ENCODE results near the gene BSPH1. TPM values are rescaled to one million over a fixed set of nuclear protein-coding genes. Genes with fewer than 3 reads are reported as not detected.

Gene BSPH1, protein sequence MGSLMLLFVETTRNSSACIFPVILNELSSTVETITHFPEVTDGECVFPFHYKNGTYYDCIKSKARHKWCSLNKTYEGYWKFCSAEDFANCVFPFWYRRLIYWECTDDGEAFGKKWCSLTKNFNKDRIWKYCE
- total RNA-seq (2013; cell fraction: nucleolus; rRNA removed) = not detected in 2 replicates
- total RNA-seq (2014; rRNA removed) (not detected in 2 replicates), total RNA-seq (2014; rRNA removed; fragmentation: Illumina TruSeq; extraction: Trizol) (not detected in 2 replicates), total RNA-seq (2021) (not detected in 2 replicates), polyA plus RNA-seq (2011; rRNA removed) (not detected in 2 replicates), polyA plus RNA-seq (2014; fragmentation: Illumina TruSeq; extraction: Trizol) (not detected in 2 replicates), polyA plus RNA-seq (2014; fragmentation: Nextera tagmentation; extraction: Ambion mirVana) (not detected), polyA plus RNA-seq (2014; rRNA removed) (not detected in 2 replicates), polyA plus RNA-seq (2016; fragmentation: Nextera tagmentation; extraction: Ambion mirVana) (not detected), polyA minus RNA-seq (2011; rRNA and poly(A)+ RNA removed) (not detected in 2 replicates), Bru-seq, nascent RNA (not detected), BruChase-seq, experiment 1, labeled RNA remaining after a 6-hour chase (not detected), BruChase-seq, experiment 2, labeled RNA remaining after a 2-hour chase (not detected)
- not detected for polyA plus RNA-seq (2011; ENCODE audit: low read depth)
- polyA plus RNA-seq (2011; cell fraction: cytosol; rRNA removed) = not detected in 2 replicates
- not detected in 2 replicates for polyA plus RNA-seq (2011; cell fraction: nucleus; rRNA removed)
- polyA plus RNA-seq (2012) = not detected in 2 replicates
- polyA minus RNA-seq (2011; cell fraction: cytosol; rRNA and poly(A)+ RNA removed) = not detected in 2 replicates
- polyA minus RNA-seq (2011; cell fraction: nucleus; rRNA and poly(A)+ RNA removed) = not detected in 2 replicates
- long read RNA-seq, experiment 1 = 0 reads
- long read RNA-seq, experiment 2 = 0 reads

DNA sequence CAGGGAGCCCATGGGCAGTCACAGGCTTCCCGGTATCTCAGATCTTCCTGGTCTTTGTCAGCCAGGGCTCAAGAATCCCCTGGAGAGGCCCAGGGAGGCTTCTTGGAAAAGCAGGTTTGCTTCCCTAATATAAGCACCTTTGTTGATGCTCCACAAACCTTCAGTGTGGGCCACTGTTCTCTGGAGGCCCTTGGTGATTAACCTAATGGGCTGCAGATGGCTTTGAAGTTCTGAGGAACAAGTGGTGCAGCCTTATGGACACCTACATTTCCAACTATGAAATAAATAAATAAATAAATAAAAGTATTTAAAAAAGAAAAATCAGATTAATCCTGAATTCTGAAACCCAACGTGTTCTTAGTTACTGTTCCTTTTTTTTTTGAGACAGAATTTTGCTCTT is at the start of gene BSPH1:
Gene BSPH1, minus strand, starts transcription at position 101 of the 400 bp plus-strand sequence. Its CDS starts 89 bp downstream, at position 12.
- Histone ChIP-seq H3K4me3 (no peak within 1 kb of the TSS), H3K4me2 (ENCODE audit: control insufficient read depth, insufficient read depth) (no peak within 1 kb of the TSS), H3K79me2 (ENCODE audit: control insufficient read depth, insufficient read depth, low read length) (no peaks in the 10 kb centered on the region), H3K27me3 (replicated peaks in 1 of 2; ENCODE audit: control insufficient read depth in 2 of 2, insufficient read depth in 2 of 2, low read length in 1 of 2) (no peaks in the 10 kb centered on the region), H3K4me1 (ENCODE audit: control insufficient read depth, insufficient read depth, low read length) (no peaks in the 10 kb centered on the region), H3K9me3 (replicated peaks; ENCODE audit: control insufficient read depth, insufficient read depth, low read length) (no peaks in the 10 kb centered on the region), H2AFZ (ENCODE audit: control insufficient read depth, low read depth, low read length) (no peak within 1 kb of the TSS), H3K27ac (ENCODE audit: control insufficient read depth, insufficient read depth) (no peak within 1 kb of the TSS), H3K36me3 (ENCODE audit: control insufficient read depth in 2 of 2, insufficient read depth in 2 of 2, low read length in 1 of 2) (no peaks in the 10 kb centered on the region), H4K20me1 (ENCODE audit: control insufficient read depth, insufficient read depth) (no peaks in the 10 kb centered on the region), H3K9ac (ENCODE audit: control insufficient read depth, insufficient read depth, low read length) (no peak within 1 kb of the TSS)
- no TSS peak for BruUV-seq (replicated peaks)
- ATAC-seq = no peak
- FAIRE-seq = no peak
- DNase-seq (ENCODE audit: low read depth, low spot score) = no peak
- intact Hi-C loops (cut with micrococcal nuclease; ENCODE audit: unreplicated experiment) = no loop called here
- in situ Hi-C loops (cut with MboI) = no loop called here
- WGBS (ENCODE audit: insufficient coverage, insufficient replicate concordance, low lambda C conversion rate, missing lambda C conversion rate) = 0% methylated on average over 2 of the region's 2 CpGs
- ChIA-PET CTCF (no interaction called here), POLR2A (no interaction called here), RAD21 (ENCODE audit: unreplicated experiment) (no interaction called here), SMC1A (ENCODE audit: uncharacterized antibody, unreplicated experiment) (no interaction called here)
- TF ChIP-seq KLF5 (IDR thresholded peaks at IDR 0.05; ENCODE audit: partially characterized antibody) = no peak
- no peak for TF ChIP-seq NFYB (IDR thresholded peaks at IDR 0.05; ENCODE audit: insufficient read depth, low read depth, low read length)
- TF ChIP-seq ETV6 (conservative IDR thresholded peaks at IDR 0.05 in 1 of 2, IDR thresholded peaks at IDR 0.05 in 1 of 2; ENCODE audit: borderline replicate concordance in 1 of 2, low read depth in 1 of 2) = no peak
- no peak for TF ChIP-seq ZSCAN29 (IDR thresholded peaks at IDR 0.05)
- TF ChIP-seq ZBED1 (IDR thresholded peaks at IDR 0.05; ENCODE audit: borderline replicate concordance) = no peak
- no peak for TF ChIP-seq CHD1 (IDR thresholded peaks at IDR 0.05; ENCODE audit: low read depth, low read length)
- TF ChIP-seq, protein P1, sequence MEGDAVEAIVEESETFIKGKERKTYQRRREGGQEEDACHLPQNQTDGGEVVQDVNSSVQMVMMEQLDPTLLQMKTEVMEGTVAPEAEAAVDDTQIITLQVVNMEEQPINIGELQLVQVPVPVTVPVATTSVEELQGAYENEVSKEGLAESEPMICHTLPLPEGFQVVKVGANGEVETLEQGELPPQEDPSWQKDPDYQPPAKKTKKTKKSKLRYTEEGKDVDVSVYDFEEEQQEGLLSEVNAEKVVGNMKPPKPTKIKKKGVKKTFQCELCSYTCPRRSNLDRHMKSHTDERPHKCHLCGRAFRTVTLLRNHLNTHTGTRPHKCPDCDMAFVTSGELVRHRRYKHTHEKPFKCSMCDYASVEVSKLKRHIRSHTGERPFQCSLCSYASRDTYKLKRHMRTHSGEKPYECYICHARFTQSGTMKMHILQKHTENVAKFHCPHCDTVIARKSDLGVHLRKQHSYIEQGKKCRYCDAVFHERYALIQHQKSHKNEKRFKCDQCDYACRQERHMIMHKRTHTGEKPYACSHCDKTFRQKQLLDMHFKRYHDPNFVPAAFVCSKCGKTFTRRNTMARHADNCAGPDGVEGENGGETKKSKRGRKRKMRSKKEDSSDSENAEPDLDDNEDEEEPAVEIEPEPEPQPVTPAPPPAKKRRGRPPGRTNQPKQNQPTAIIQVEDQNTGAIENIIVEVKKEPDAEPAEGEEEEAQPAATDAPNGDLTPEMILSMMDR (IDR thresholded peaks at IDR 0.05 in 2 of 3, conservative IDR thresholded peaks at IDR 0.05 in 1 of 3; ENCODE audit: control insufficient read depth in 2 of 3, extremely low read depth in 1 of 3, insufficient read depth in 1 of 3, low read depth in 3 of 3, low read length in 3 of 3) = no peak
- no peak for TF ChIP-seq RFX5 (IDR thresholded peaks at IDR 0.05; ENCODE audit: low read depth, low read length)
- TF ChIP-seq, protein P2, sequence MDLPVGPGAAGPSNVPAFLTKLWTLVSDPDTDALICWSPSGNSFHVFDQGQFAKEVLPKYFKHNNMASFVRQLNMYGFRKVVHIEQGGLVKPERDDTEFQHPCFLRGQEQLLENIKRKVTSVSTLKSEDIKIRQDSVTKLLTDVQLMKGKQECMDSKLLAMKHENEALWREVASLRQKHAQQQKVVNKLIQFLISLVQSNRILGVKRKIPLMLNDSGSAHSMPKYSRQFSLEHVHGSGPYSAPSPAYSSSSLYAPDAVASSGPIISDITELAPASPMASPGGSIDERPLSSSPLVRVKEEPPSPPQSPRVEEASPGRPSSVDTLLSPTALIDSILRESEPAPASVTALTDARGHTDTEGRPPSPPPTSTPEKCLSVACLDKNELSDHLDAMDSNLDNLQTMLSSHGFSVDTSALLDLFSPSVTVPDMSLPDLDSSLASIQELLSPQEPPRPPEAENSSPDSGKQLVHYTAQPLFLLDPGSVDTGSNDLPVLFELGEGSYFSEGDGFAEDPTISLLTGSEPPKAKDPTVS (IDR thresholded peaks at IDR 0.05; ENCODE audit: low read depth, low read length) = no peak
- no peak for TF ChIP-seq IKZF1 (conservative IDR thresholded peaks at IDR 0.05)
- TF ChIP-seq IRF5 (IDR thresholded peaks at IDR 0.05; ENCODE audit: borderline replicate concordance) = no peak
- no peak for TF ChIP-seq NFXL1 (IDR thresholded peaks at IDR 0.05; ENCODE audit: borderline replicate concordance)
- no peak for TF ChIP-seq TCF7 (IDR thresholded peaks at IDR 0.05; ENCODE audit: borderline replicate concordance)
